GM19455 (cell line): ENCODE results near the gene CD9.
"Not testable (repeated sequence)": the region's sequence is repeated elsewhere in the genome, so short reads cannot be mapped to it uniquely, and the experiment has no call there.

Experiments
- ATAC-seq: cut with Tn5 transposase; IDR thresholded peaks from one replicate; pipeline ENCODE4 v1.9.1; 2021; ENCODE audit not compliant: unreplicated experiment

Gene CD9

GRCh38 chr12:6180268-6181051 is 19.7 kb upstream of the CD9 start:
- ATAC-seq, result no peak

GRCh38 chr12:6181166-6181565 is 19.0 kb upstream of the CD9 start:
- ATAC-seq, result no peak

GRCh38 chr12:6181583-6182278 is 18.5 kb upstream of the CD9 start:
- ATAC-seq, result no peak

GRCh38 chr12:6182279-6182898 is 17.8 kb upstream of the CD9 start:
- ATAC-seq, result no peak

GRCh38 chr12:6183689-6184428 is 16.3 kb upstream of the CD9 start:
- no peak for ATAC-seq

- ATAC-seq, result no peak
Measured at GRCh38 chr12:6185961-6186827, 14.0 kb upstream of the CD9 start.

GRCh38 chr12:6187948-6188793 is 12.0 kb upstream of the CD9 start:
- ATAC-seq, result no peak

- no peak for ATAC-seq
Measured at GRCh38 chr12:6189028-6189427, 11.2 kb upstream of the CD9 start.

- ATAC-seq, result not testable (repeated sequence)
Measured at GRCh38 chr12:6189952-6190598, 10.1 kb upstream of the CD9 start.

GRCh38 chr12:6190767-6191530 is 9.3 kb upstream of the CD9 start:
- ATAC-seq, result not testable (repeated sequence)

- ATAC-seq, result no peak
Measured at GRCh38 chr12:6192604-6193380, 7.4 kb upstream of the CD9 start.

- ATAC-seq, result no peak
Measured at GRCh38 chr12:6193853-6194815, 6.1 kb upstream of the CD9 start.

GRCh38 chr12:6195665-6196535 is 4.3 kb upstream of the CD9 start:
- ATAC-seq, result no peak

GRCh38 chr12:6198051-6198450 is 2.1 kb upstream of the CD9 start:
- no peak for ATAC-seq

- ATAC-seq, result no peak
Measured at GRCh38 chr12:6198556-6198955, 1.6 kb upstream of the CD9 start.
